GM21526 (cell line): ENCODE data around the gene CCDC15.

Experiments
- ATAC-seq: cut with Tn5 transposase; IDR thresholded peaks from one replicate; pipeline ENCODE4 v1.9.1; 2021; ENCODE audit warnings: moderate library complexity; ENCODE audit not compliant: unreplicated experiment, low FRiP score

Gene CCDC15, protein sequence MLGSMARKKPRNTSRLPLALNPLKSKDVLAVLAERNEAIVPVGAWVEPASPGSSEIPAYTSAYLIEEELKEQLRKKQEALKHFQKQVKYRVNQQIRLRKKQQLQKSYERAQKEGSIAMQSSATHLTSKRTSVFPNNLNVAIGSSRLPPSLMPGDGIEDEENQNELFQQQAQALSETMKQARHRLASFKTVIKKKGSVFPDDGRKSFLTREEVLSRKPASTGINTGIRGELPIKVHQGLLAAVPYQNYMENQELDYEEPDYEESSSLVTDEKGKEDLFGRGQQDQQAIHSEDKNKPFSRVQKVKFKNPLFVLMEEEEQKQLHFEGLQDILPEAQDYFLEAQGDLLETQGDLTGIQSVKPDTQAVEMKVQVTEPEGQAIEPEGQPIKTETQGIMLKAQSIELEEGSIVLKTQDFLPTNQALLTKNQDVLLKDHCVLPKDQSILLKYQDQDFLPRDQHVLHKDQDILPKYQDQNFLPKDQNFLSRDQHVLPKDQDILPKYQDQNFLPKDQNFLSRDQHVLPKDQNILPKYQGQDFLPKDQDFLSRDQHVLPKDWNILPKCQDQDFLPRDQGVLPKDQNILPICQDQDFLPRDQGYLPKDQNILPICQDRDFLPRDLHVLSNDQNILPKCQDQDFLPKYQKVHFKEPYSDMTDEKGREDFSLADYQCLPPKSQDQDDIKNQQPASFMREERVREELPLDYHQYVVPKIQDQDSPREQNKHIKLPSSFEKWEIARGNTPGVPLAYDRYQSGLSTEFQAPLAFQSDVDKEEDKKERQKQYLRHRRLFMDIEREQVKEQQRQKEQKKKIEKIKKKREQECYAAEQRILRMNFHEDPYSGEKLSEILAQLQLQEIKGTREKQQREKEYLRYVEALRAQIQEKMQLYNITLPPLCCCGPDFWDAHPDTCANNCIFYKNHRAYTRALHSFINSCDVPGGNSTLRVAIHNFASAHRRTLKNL

DNA sequence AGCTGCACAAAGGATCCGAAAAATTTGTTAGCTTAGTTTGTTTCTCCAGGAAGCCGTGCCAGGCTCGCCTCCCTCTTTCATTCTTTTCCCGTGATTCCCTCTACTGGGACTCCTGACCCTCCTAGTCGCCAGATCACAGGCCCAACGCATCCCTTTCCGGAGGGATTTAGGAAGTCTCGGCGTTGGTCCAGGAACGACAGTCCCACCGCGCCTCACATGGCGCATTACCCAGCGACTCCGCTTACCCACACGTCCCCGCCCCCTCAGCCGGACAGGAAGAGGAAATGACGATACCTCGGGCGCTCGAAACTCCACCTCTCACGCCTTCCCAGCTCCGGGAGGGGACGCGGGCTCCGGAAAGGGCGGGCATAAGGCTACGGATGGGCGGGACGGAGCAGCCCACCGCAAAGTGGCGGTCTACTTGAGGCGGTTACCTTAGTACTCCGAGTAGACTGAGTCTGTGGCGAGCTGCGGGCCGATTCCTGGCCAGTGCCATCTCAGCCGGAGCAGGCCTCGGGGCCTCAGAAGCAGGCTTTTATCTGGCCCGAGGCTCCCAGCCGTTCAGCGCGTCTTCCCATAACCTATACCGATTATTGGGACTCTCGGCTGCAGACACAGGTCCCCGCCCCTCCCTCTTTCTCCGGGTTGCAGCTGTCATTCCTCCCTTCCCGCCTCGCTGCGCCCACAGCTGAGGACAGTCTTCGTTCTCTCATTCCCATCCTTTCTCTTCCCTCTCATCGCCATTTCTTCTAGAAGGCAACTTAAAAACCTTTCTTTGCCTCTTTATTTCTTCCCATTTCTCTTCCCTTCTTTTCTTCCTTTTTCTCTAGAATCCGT lies at the start of gene CCDC15:
TSS of gene CCDC15 (plus strand) at position 450 of the 837 bp plus-strand sequence. CDS start 531 bp downstream, outside the sequence.
- ATAC-seq, result peak; percentile 98

DNA sequence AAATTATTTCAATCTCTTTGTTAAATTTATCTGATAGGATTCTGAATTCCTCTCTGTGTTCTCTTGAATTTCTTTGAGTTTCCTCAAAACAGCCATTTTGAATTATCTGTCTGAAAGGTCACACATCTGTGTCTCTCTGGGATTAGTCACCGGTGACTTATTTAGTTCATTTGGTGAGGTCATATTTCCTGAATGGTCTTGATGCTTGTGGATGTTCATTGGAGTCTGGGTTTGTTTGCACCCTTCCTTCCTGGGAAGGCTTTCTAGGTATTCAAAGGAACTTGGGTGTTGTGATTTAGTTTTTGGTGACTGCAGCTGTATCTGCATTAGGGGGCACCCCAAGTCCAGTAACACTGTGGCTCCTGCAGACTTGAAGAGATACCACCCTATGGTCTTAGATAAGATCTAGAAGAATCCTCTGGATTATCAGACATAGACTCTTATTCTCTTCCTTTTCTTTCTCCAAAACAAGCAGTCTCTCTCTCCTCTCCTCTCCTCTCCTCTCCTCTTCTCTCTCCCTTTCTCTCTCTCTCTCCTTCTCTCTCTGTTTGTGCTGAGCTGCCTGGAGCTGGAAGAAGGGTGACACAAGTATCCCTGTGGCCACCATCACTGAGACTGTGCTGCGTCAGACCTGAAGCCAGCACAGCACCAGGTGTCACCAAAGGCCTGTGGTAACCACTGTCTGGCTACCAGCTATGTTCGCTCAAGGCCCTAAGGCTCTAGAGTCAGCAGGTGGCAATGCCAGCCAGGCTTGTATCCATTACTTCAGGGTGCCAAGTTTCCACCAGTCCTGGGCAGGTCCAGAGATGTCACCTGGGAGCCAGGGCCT lies 38.2 kb upstream of the CCDC15 start:
- ATAC-seq, result no peak

DNA sequence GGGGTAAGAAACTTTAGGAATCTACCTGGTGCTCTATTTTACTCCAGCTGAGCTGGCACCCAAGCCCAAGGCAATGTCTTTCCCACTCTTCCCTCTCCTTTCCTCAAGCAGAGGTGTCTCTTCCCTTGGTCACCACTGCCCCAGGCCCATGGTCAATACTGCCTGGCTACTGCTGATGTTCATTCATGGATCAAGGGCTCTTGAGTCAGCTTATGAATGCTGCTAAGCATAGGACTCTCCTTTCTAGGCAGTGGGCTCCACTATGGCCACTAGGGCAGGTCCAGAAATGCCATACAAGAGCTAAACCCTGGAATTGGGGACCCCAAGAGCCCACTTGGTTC lies 37.7 kb upstream of the CCDC15 start:
- ATAC-seq, result no peak

DNA sequence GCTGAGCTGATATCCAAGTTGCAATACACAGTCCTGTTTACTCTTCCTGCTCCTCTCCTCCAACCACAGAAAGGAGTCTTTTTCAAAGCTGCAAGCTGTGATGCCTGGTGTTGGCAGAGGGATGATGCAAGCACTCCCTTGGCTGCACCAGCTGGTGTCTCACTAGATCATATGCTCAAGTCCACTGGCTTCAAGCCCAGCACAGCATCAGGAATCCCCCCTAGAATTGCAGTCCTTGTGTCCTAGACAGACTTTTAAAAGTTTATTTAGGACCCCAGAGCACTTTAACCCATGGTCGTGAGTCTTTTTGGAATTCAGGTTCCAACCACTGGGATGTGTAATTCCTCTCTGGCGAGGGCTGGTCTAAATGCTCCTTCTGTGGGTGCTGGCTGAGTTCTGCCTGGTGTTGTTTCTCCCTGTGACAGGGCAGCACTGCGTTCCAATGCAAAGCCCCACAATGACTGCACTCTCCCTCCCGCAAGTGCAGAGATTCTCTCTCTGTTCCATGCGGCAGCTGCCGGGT lies 36.8 kb upstream of the CCDC15 start:
- ATAC-seq, result no peak

DNA sequence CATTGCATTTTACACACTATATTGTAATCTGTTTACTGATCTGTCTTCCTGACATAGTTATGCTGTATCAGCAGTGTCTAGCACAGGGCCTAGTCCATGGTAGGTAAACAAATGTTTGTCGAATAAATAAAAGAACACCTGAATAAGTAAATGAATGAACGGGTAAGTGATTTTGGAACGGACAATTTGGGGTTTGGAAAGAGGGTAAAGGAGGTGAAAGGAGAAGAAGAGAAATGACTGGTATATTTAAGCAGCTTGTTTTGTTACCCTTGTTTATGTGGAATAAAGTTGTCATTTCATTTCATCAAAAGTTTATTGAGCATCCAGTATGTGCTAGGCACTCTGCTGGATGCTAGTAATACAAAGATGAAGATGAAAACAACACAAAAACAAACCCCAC lies 35.1 kb upstream of the CCDC15 start, which contains the start of gene HEPN1:
TSS of gene HEPN1 (plus strand) at position 301 of the 400 bp plus-strand sequence.
- no peak for ATAC-seq

DNA sequence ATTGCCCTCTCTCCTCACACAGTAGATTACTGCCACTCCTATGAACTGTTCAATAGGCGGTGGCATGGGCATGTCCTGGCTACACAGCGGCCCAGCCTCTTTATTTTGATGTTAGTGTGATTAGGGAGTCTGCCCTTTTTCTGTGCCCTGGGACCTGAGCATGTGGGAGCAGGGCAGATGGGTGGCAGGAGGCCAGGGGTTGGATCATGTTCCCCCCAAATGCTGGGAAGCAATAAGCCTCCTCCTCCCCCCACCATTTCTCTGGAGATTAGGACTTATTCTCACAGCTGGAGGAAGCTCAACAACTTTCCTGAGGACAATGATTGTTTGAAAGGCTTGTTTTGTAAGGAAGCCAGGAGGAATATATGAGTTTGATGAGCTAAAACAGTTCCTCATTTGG lies 34.1 kb upstream of the CCDC15 start:
- no peak for ATAC-seq

DNA sequence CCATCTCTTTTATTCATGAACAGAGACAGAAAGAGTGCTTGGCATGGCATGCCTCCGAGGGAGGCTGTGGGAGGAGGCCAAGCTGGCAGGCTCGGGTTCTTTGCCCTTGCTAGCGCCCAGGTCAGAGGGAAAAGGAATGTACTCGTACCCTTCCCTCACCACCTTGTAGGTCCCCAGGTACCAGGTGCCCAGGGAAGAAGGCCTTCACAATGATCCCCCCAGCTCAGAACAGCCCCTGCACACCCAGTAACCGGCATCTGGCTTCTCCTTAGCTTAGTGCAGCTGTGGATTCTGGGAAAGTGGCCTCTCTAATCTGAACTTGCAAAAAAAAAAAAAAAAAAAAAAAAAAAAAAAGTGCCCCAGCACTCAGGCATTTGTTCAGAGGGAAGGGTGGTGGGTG lies 33.6 kb upstream of the CCDC15 start:
- ATAC-seq, result no peak

DNA sequence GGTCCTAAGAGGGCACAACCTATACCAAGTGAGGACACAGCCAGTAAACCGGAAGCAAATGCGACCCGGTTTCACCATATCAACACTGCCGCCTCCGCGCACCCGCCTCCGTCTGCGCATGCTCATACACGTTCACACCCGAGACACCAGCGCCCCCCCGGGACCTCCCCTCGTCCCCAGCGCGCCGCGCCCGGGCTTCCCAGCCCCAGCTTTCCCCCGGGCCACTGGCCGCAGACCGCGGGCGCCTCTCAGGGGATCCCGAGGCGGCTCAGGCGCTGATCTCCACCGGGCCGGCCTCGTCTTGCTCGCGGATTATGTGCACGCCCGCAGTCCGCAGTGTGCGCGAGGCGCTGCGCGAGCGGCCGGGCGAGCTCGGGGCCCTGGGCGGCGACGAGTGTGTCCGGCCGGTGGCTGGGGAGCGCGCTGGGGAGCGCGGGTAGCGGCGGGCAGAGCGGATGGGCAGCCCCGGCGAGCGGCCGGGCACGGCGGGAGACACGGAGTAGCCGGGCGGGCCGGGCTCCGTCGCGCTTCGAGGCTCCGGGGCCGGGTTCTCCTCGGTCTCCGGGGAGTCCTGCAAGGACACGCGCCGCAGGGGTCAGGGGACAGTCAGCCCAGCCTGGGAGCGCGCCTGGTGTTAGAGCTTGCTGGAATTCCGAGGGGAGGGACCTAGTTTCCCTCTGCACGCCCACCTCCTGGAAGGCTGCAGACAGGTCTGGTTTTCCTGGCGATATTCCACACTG lies 33.0 kb upstream of the CCDC15 start:
- no peak for ATAC-seq

DNA sequence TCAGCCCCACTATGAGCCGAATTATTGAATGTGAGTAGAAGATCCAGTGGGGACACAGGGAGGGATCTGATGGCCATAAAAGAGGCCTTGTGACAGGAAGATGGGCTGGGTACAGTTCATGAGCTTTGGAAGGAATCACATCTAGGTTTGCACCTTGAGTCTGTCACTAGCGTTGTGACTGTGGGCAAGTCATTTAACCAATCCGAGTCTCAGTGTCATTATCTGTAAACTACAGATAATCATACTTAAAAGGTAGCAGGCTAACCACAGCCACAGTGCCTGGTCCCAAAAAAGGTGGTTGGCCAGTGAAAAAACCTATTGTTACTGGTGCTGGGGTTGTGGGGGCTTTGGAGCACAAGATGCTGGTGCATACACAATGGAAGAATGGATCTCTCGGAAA lies 31.2 kb upstream of the CCDC15 start:
- ATAC-seq, result no peak

DNA sequence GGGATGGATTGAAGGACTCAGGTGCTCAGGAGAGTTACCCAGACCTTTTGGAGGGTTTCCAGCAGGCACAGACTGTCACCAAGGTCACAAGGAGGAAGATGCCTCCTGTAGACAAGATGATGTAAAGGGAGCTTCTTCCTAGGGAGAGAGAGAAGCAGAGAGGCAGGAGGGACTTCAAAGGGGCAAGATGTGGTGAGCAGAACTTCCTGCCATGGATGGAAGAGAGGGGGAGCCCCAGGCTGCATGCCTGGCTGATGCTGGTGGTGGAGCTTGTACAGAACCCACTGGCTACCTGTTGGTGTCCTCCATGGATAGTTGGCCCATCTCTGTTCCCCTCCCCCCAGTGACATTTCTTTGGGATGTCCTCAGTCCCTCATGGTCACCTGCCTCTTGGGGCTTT lies 30.7 kb upstream of the CCDC15 start:
- ATAC-seq, result no peak

DNA sequence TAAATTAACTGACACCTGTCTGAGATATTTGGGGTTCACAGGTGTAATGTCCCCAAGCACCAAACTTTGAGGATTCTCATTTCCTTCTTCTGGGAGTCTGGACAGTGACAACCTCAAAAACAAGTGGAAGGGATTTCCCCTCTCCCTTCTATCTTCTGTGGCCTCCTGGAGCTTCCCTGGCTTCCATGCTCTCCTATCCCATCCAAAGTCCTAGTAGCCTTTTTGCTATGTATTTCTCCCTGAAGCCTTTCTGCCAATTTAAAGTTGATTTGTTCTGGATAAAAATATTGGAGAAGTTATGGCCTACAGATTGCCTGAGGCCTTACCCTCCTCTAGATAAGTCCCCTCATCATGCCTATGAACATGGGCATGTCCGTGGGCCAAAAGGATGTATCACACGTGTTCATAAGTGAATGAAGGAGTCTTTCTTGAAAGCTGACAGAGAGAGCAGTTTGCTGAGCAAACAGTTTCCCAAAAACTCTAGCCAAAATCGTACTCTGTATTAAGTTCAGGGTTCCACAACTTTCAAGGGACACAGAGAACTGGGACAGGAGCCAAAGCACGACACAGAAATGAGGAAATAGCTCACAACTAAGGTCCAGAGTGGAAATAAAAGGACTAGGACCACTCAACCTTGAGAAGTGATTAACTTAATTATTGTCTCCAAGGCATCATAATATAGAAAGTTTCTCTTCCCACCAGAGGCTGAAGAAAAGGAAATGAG lies 24.9 kb upstream of the CCDC15 start:
- ATAC-seq, result no peak

DNA sequence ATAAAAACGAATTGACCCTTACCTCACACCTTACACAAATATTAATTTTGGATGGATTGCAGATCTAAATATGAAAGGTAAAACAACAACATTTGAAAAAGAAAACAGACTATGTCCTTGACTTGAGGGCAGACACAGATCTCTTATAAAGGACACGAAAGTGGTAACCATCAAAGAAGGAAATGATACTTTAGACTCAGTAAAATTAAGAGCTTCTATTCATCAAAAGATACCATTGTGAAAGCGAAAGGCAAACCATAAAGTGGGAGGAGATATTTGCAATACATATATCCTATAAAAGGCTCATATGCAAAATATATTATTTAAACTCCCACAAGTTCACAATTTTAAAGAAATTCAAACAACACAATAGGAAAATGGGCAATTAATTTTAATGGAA lies 23.2 kb upstream of the CCDC15 start:
- peak; percentile 90 for ATAC-seq

DNA sequence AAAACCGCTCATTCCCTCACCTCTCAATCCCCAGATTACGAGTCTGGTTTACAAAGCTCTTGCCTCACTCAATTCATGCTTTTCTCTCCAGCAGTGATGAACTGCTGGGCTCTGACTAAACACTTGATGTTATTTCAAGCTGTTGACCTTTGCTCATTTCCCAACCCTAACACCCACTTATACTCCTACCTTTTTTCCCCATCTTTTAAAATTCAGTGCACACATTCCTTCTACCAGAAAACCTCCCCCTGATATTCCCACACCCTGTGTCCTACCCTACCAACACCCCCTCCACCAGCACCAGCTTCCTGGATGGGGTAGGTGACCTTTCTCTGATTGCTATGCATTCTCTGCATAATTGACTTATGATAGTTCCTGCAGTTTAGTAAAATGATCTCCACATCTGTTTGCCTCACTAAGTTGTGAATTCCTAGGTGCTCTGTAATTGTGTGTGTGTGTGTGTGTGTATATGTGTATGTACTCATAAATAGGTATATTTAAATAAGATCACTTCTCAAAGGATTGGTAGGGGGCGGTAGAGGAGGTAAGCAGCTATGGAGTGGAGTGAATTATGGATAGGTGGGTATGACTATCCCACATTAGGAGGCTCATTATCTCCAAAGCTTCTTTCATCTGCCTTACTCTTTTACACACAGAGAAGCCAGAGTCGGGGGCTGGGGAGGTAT lies 19.0 kb upstream of the CCDC15 start:
- no peak for ATAC-seq

DNA sequence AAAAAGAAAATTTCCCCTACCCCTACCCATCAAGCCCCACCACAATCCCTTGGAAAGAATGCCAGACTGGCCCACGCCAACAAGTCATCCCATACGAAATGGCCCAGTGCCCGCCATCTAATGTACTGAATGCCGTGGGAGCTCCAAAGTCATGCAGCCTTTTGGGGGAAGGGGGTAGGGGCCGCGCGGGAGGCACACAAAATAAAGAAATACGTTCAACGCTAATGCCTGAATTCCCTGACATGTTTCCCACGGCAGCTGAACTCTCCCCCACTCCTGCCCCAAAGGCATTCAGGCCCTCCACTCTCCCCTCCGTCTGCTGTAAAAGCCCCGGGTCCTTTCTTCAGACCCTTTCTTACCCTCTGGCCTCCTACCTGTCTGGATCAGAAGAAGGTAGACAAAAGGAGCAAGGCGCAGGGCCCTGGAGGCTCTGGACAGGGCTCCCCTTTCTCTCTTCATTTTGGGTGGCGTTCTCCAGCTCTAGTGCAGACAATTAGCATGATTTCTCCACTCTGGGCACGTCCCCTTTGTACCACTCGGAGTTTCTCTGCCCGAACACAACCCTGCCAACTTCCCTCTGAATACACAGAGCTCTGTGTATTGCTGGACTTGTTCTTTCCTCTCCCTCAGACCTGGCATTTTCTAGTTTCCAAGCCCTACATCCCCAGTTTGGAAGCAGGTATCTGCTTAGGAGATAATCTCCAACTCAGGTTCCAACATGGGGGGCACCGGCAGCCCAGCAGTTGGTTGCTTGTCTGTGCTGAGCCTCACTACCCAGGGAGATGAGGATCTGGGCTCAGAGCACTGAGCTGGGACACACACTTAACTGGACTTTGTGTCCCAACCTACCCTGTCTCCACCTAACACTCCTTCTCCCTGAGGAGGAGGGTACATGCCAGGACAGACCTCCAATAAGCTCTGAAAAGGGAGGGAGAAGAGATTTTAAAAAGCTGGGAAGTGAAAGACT lies 18.2 kb upstream of the CCDC15 start, which contains the start of gene HEPACAM:
TSS of gene HEPACAM (minus strand) at position 500 of the 967 bp plus-strand sequence. CDS start at position 459, 41 bp downstream.
- ATAC-seq, result no peak

DNA sequence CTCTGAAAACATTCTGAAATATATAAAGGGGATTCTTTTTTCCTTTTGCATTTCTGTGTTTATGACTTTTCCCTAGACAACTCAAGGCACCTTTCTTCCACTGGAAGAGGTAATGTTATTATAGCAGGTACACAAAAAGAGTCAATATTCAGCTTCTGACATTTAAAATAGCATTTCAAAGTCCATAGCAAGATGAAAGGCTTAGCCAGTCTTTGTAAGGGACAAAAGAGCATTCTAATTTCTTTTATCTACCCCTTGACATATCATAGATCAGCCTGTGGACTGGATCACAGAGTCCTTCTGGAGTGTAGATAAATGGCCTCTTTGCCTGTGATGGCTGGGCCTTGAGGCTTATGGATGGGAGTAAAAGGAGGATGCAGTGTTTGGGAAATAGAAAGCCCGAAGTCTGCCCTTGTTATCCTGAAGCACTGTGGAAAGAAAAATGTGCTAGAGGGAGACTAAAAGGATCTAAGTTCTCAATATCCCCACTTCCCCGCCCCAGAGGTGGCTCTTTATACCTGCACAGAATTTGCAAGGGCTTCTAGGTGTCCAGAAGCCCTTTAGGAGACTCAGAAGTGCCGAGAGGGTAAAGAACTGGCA lies 16.6 kb upstream of the CCDC15 start:
- ATAC-seq, result no peak

DNA sequence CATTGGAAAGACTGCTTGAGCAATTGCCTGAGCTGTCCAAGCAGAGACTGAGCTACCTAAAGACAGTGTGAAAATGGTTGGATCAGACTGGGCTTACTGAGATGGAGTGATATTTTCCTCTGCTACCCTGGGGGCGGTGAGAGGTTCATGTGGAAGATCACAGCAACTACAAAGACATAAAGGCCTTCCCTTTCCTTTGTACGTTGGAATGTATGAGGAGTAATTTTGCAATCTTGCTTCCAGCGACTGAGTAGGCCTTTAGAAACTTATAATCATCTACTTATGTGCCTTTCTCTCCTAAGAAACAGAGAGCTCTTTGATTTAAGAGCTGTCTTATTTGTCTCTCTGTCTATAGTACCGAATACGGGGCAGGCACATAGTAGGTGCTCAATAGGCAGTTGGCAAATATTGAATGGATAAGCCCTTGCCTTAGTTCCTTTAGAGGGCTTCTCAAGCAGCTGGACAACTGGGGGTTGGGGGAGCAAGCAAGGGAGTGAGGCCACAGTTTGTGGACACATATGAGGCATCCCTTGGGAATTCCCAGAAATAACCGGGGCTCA lies 15.7 kb upstream of the CCDC15 start:
- ATAC-seq, result no peak
